Pericardium fibroblast (primary cell): ENCODE results near the gene CSNK2A3. TPM values are rescaled to one million over a fixed set of nuclear protein-coding genes. Genes with fewer than 3 reads are reported as not detected.

Experiments used
- total RNA-seq: library from RNA; depleted of rRNA; stranded (reverse); fragments of >200 nt; gene quantifications from 2 replicates; pipeline ENCODE4 v1.2.3, GENCODE V29; 2015

Gene CSNK2A3
- total RNA-seq: 0.58 and 0.85 TPM in 2 replicates

GRCh38 chr11:11352878-11353277 lies at the start of gene CSNK2A3:
TSS of gene CSNK2A3 (minus strand) at chr11:11353250. CDS start at chr11:11353119, 131 bp downstream.

